HEK293 (cell line): ENCODE data around the gene BMP6.

ENCODE experiments used
- CTCF ChIA-PET: fragments of 350-600 bp; formaldehyde crosslinking; extraction: SDS; loops from one replicate; lab custom pipeline; 2021; ENCODE audit warnings: antibody characterized with exemption; lab: Yijun Ruan, JAX
- POLR2A ChIA-PET: fragments of 300-600 bp; formaldehyde crosslinking; extraction: SDS; loops from one replicate; lab custom pipeline; 2020; ENCODE audit warnings: antibody characterized with exemption, inconsistent platforms; lab: Yijun Ruan, JAX
- H3K27ac ChIP-seq: fragments of 200-500 bp; sonication (Bioruptor generic); 2 replicates; pipeline ENCODE4 v1.5.1; 2014; ENCODE audit warnings: low read depth, low read length, control low read depth, inconsistent platforms; ENCODE audit errors: extremely low read depth
- H3K36me3 ChIP-seq, 2 experiments: fragments of 200-500 bp in 1 of 2; sonication (Bioruptor generic) in 1 of 2; 1 replicate in 1 of 2; 2 replicates in 1 of 2; pipeline ENCODE4 v1.5.1; 2014 to 2017; ENCODE audit warnings: inconsistent platforms in 2 of 2, low read length in 2 of 2; ENCODE audit not compliant: control insufficient read depth in 2 of 2, insufficient read depth in 1 of 2
- H3K4me1 ChIP-seq: fragments of 200-500 bp; sonication (Bioruptor generic); 2 replicates; pipeline ENCODE4 v1.5.1; 2014; ENCODE audit warnings: mild to moderate bottlenecking, low read length, inconsistent platforms; ENCODE audit not compliant: control insufficient read depth, insufficient read depth
- H3K4me3 ChIP-seq: 2 replicates; pipeline ENCODE4 v1.5.1; 2011; ENCODE audit warnings: low read depth, mild to moderate bottlenecking, control low read depth, low read length, moderate library complexity
- H3K9me3 ChIP-seq: fragments of 200-500 bp; sonication (Bioruptor generic); 2 replicates; pipeline ENCODE4 v1.5.1; 2014; ENCODE audit warnings: low read depth, low read length, inconsistent platforms; ENCODE audit not compliant: control insufficient read depth, insufficient read depth
- EGR2 ChIP-seq: fragments of 450-650 bp; formaldehyde crosslinking; IDR thresholded peaks from 2 replicates; pipeline ENCODE4 v1.5.1; 2016; ENCODE audit warnings: low read depth, missing biosample characterization, missing genetic modification characterization
- FEZF1 ChIP-seq: fragments of 450-650 bp; formaldehyde crosslinking; IDR thresholded peaks from 2 replicates; pipeline ENCODE4 v1.5.1; 2016; ENCODE audit warnings: missing biosample characterization, missing genetic modification characterization
- HOXC10 ChIP-seq: sonication (generic); formaldehyde crosslinking; IDR thresholded peaks from 2 replicates; pipeline ENCODE4 v1.8.1; 2023; ENCODE audit warnings: mild to moderate bottlenecking, missing genetic modification reagents
- HOXD13 ChIP-seq: sonication (generic); formaldehyde crosslinking; IDR thresholded peaks from 2 replicates; pipeline ENCODE4 v1.8.0; 2022; ENCODE audit warnings: missing genetic modification reagents, borderline replicate concordance
- INSM2 ChIP-seq: fragments of 450-650 bp; formaldehyde crosslinking; IDR thresholded peaks from 2 replicates; pipeline ENCODE4 v1.5.1; 2016; ENCODE audit warnings: missing biosample characterization, missing genetic modification characterization
- KLF9 ChIP-seq: fragments of 450-650 bp; formaldehyde crosslinking; IDR thresholded peaks from 2 replicates; pipeline ENCODE4 v1.5.1; 2016; ENCODE audit warnings: missing biosample characterization, missing genetic modification characterization, low read depth
- REST ChIP-seq: fragments of 450-650 bp; formaldehyde crosslinking; IDR thresholded peaks from 2 replicates; pipeline ENCODE4 v1.5.1; 2016; ENCODE audit warnings: missing biosample characterization, missing genetic modification characterization
- ZBTB10 ChIP-seq: fragments of 450-650 bp; formaldehyde crosslinking; IDR thresholded peaks from 2 replicates; pipeline ENCODE4 v1.5.1; 2016; ENCODE audit warnings: missing biosample characterization, missing genetic modification characterization
- ZBTB49 ChIP-seq: fragments of 450-650 bp; formaldehyde crosslinking; IDR thresholded peaks from 2 replicates; pipeline ENCODE4 v1.5.1; 2016; ENCODE audit warnings: missing biosample characterization, missing genetic modification characterization, low read depth
- ZBTB7A ChIP-seq: fragments of 450-650 bp; formaldehyde crosslinking; IDR thresholded peaks from 2 replicates; pipeline ENCODE4 v1.5.1; 2016; ENCODE audit warnings: low read depth, missing biosample characterization, missing genetic modification characterization
- ZFP69B ChIP-seq: fragments of 450-650 bp; formaldehyde crosslinking; IDR thresholded peaks from 2 replicates; pipeline ENCODE4 v1.5.1; 2016; ENCODE audit warnings: missing biosample characterization, missing genetic modification characterization
- ZNF184 ChIP-seq: fragments of 450-650 bp; IDR thresholded peaks from 2 replicates; pipeline ENCODE4 v1.5.1; 2018; ENCODE audit warnings: missing biosample characterization, mild to moderate bottlenecking, missing genetic modification characterization
- ZNF23 ChIP-seq: fragments of 450-650 bp; formaldehyde crosslinking; IDR thresholded peaks from 2 replicates; pipeline ENCODE4 v1.5.1; 2016; ENCODE audit warnings: missing biosample characterization, missing genetic modification characterization, borderline replicate concordance
- ZNF341 ChIP-seq: fragments of 450-650 bp; formaldehyde crosslinking; IDR thresholded peaks from 2 replicates; pipeline ENCODE4; 2016; ENCODE audit warnings: low read depth, missing biosample characterization, missing genetic modification characterization
- ZNF704 ChIP-seq: fragments of 450-650 bp; formaldehyde crosslinking; IDR thresholded peaks from 2 replicates; pipeline ENCODE4 v1.5.1; 2016; ENCODE audit warnings: missing biosample characterization, missing genetic modification characterization
- ZSCAN18 ChIP-seq: fragments of 450-650 bp; formaldehyde crosslinking; IDR thresholded peaks from 2 replicates; pipeline ENCODE4 v1.5.1; 2016; ENCODE audit warnings: missing biosample characterization, missing genetic modification characterization
- ZSCAN23 ChIP-seq: fragments of 450-650 bp; formaldehyde crosslinking; IDR thresholded peaks from 2 replicates; pipeline ENCODE4 v1.5.1; 2016; ENCODE audit warnings: missing biosample characterization, missing genetic modification characterization
- ZSCAN30 ChIP-seq: fragments of 450-650 bp; IDR thresholded peaks from 2 replicates; pipeline ENCODE4 v1.5.1; 2018; ENCODE audit warnings: missing biosample characterization, mild to moderate bottlenecking, missing genetic modification characterization, moderate library complexity
- ZSCAN4 ChIP-seq: fragments of 450-650 bp; formaldehyde crosslinking; IDR thresholded peaks from 2 replicates; pipeline ENCODE4 v1.5.1; 2017; ENCODE audit warnings: missing biosample characterization, missing genetic modification characterization
- ZXDB ChIP-seq: fragments of 450-650 bp; formaldehyde crosslinking; IDR thresholded peaks from 2 replicates; pipeline ENCODE4 v1.5.1; 2016; ENCODE audit warnings: missing biosample characterization, missing genetic modification characterization

Gene BMP6

GRCh38 chr6:7894262-7895124 is 168.6 kb downstream of the BMP6 start:
- Histone ChIP-seq H3K4me1 (no peaks in the 10 kb centered on the region), H3K4me3 (no peak overlapping the region), H3K27ac (no peak overlapping the region), H3K9me3 (no peaks in the 10 kb centered on the region), H3K36me3 (peaks cover 82 to 97% of the 10 kb centered on the region in 2 experiments)
- ChIA-PET POLR2A (interaction anchor here (0.5 to 0.6 kb wide), 2 partner anchors 12 to 39 kb away, joined by 3 read pairs; no protein-coding TSS in a partner anchor), CTCF (interaction anchor here (0.7 to 3.0 kb wide), 3 partner anchors 10 to 222 kb away, joined by 3 to 12 read pairs (median 3); no protein-coding TSS in a partner anchor)
- TF ChIP-seq ZSCAN30 (tag by site-specific recombination) (no peak), HOXD13 (CRISPR knock-in tag) (no peak), ZNF184 (tag by site-specific recombination) (no peak), ZNF341 (tag by site-specific recombination) (no peak), EGR2 (tag by site-specific recombination) (no peak), ZBTB49 (tag by site-specific recombination) (no peak), KLF9 (no peak), ZXDB (tag by site-specific recombination) (no peak), ZNF23 (tag by site-specific recombination) (no peak), ZSCAN23 (tag by site-specific recombination) (no peak), HOXC10 (CRISPR knock-in tag) (no peak), ZFP69B (tag by site-specific recombination) (no peak), ZBTB7A (tag by site-specific recombination) (no peak), ZNF704 (tag by site-specific recombination) (no peak), ZBTB10 (tag by site-specific recombination) (no peak), ZSCAN4 (tag by site-specific recombination) (no peak), INSM2 (tag by site-specific recombination) (no peak), REST (no peak), ZSCAN18 (tag by site-specific recombination) (no peak), FEZF1 (tag by site-specific recombination) (no peak)
